Testis (tissue), 3 donors: ENCODE data around the gene PRKAR1B. TPM values are rescaled to one million over a fixed set of nuclear protein-coding genes. Genes with fewer than 3 reads are reported as not detected.

Source experiments
- DNase-seq: peaks from one replicate; pipeline ENCODE4 v3.0.0-alpha.2; 2019
- H3K27ac ChIP-seq, 2 donors: fragments of 200-600 bp; sonication (generic); one replicate each; pipeline ENCODE4 v1.5.1; 2019
- H3K27me3 ChIP-seq: fragments of 200-600 bp; sonication (generic); one replicate; pipeline ENCODE4 v1.5.1; 2019
- H3K36me3 ChIP-seq: fragments of 200-600 bp; sonication (generic); one replicate; pipeline ENCODE4 v1.5.1; 2017; ENCODE audit warnings: low read depth; ENCODE audit errors: missing control alignments
- H3K4me1 ChIP-seq: fragments of 200-600 bp; sonication (generic); one replicate; pipeline ENCODE4 v1.5.1; 2019
- H3K4me3 ChIP-seq, 2 donors: fragments of 200-600 bp; sonication (generic); one replicate each; pipeline ENCODE4 v1.5.1; 2017 to 2019
- H3K9me3 ChIP-seq: fragments of 200-600 bp; sonication (generic); one replicate; pipeline ENCODE4 v1.5.1; 2017
- POLR2A ChIP-seq: fragments of 450-650 bp; IDR thresholded peaks from one replicate; pipeline ENCODE4 v1.6.1; 2017; ENCODE audit warnings: antibody characterized with exemption, mild to moderate bottlenecking, moderate library complexity
- WGBS, 2 donors: methylation state at CpG; one replicate each; pipeline ENCODE4 v1.1.5; 2018; 5-methylcytosine and 5-hydroxymethylcytosine counted together
- intact Hi-C: fragments of 100-400 bp; cut with DNase I; formaldehyde crosslinking; loops from one replicate; pipeline ENCODE4 v1.15.1; 2023; ENCODE audit warnings: low total_unique reads
- polyA plus RNA-seq: library from polyadenylated mRNA; stranded (reverse); fragments of 350-450 nt; fragmentation: Illumina TruSeq; extraction: RNeasy Lipid Tissue Mini Kit (QIAGEN cat#74804); gene quantifications from one replicate; pipeline ENCODE4 v1.2.3, GENCODE V29; 2014; ENCODE audit warnings: low read depth, low replicate concordance; ENCODE audit not compliant: insufficient read depth
- total RNA-seq, 2 donors: library from RNA; depleted of rRNA; stranded (reverse); fragments of >200 nt; gene quantifications; one replicate each; pipeline ENCODE4 v1.2.3, GENCODE V29; 2016
- TF ChIP-seq, protein P1 (sequence below), 3 experiments: fragments of 450-650 bp in 2 of 3; fragments of 200-600 bp in 1 of 3; sonication (generic) in 1 of 3; IDR thresholded peaks; one replicate each; pipeline ENCODE4 v1.5.1; 2016 to 2019; ENCODE audit warnings: antibody characterized with exemption in 3 of 3, mild to moderate bottlenecking in 2 of 3, moderate library complexity in 1 of 3

PRKAR1B gene
- total and polyA plus RNA-seq, 3 donors from 2014 or later, result 27.8 to 35.7 (median 31.3) TPM

DNA sequence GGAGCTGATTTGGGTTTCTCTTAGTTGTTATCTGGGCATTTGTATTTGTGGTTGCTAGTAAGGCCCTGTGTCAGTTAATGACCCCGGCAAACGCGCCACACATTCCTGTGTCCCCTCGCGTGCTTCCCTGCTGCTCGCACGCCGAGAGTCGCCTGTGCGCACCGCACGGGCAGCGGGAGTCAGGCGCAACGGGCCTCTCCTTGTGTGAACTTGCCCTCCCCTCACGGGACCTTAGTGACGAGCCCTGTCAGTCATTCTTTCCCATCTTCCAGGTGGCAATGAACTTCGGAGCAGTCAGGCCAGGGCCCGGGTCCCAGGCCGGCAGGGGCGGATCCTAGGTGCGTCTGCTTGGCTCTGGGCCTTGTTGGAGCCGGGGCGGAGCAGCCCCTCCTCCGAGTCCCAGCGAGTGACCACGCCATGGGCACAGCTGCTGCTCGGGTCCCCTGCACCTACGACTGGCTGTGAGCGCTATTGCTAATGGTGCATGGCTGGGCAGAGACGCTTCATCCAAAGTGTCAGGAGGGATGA is 12.4 kb upstream of the PRKAR1B start:
- no peaks in the 10 kb centered on the region for H3K9me3 ChIP-seq
- no peaks in the 10 kb centered on the region for H3K27me3 ChIP-seq
- intact Hi-C loops, result no loop called here
- no peak for DNase-seq
- H3K27ac ChIP-seq, result no peak overlapping the region
- 92% methylated on average over 10 to 31 of the region's 31 CpGs for WGBS, 2 donors
- no peaks in the 10 kb centered on the region for H3K4me1 ChIP-seq
- no peaks in the 10 kb centered on the region for H3K36me3 ChIP-seq
- TF ChIP-seq, protein P1, sequence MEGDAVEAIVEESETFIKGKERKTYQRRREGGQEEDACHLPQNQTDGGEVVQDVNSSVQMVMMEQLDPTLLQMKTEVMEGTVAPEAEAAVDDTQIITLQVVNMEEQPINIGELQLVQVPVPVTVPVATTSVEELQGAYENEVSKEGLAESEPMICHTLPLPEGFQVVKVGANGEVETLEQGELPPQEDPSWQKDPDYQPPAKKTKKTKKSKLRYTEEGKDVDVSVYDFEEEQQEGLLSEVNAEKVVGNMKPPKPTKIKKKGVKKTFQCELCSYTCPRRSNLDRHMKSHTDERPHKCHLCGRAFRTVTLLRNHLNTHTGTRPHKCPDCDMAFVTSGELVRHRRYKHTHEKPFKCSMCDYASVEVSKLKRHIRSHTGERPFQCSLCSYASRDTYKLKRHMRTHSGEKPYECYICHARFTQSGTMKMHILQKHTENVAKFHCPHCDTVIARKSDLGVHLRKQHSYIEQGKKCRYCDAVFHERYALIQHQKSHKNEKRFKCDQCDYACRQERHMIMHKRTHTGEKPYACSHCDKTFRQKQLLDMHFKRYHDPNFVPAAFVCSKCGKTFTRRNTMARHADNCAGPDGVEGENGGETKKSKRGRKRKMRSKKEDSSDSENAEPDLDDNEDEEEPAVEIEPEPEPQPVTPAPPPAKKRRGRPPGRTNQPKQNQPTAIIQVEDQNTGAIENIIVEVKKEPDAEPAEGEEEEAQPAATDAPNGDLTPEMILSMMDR (IDR thresholded peaks at IDR 0.05), result no peak
- no peak for TF ChIP-seq POLR2A
- no peak overlapping the region for H3K4me3 ChIP-seq

DNA sequence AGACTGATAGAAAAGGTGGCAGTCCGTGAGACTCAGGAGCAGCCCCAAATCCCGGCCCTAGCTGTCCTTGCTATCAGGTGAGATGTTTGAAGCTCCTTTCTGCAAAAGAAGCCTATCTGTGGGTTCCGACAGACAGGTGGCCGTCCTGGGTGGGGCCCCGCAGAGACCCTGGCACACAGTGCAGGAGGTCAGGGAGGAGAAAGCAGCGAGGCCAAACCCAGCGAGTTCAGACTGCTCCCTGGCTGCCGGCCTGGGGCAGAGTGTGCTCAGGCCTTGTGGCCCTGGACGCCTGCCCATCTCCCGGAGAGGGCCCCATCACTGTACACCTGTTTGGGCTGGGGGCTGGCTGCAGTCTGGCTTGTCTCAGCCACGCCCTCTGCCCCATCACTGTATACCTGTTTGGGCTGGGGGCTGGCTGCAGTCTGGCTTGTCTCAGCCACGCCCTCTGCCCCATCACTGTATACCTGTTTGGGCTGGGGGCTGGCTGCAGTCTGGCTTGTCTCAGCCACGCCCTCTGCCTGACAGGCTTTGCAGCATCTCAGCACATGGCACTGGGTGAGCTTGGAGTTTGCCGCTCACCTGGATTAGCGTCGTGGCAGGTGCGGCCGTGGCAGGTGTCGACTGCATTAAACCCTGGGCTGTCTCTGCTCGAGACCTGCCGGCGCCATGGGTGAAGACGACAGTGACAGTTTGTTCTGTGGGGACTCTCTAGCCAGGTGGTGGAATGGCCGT is 11.8 kb upstream of the PRKAR1B start:
- TF ChIP-seq, protein P1 (IDR thresholded peaks at IDR 0.05), result no peak
- no peak for TF ChIP-seq POLR2A
- H3K36me3 ChIP-seq, result no peaks in the 10 kb centered on the region
- H3K27me3 ChIP-seq, result no peaks in the 10 kb centered on the region
- 82 to 96% methylated on average over 14 to 24 of the region's 24 CpGs for WGBS, 2 donors
- H3K27ac ChIP-seq, result no peak overlapping the region
- H3K9me3 ChIP-seq, result no peaks in the 10 kb centered on the region
- DNase-seq, result no peak
- no peak overlapping the region for H3K4me3 ChIP-seq
- no peaks in the 10 kb centered on the region for H3K4me1 ChIP-seq
- intact Hi-C loops, result no loop called here

DNA sequence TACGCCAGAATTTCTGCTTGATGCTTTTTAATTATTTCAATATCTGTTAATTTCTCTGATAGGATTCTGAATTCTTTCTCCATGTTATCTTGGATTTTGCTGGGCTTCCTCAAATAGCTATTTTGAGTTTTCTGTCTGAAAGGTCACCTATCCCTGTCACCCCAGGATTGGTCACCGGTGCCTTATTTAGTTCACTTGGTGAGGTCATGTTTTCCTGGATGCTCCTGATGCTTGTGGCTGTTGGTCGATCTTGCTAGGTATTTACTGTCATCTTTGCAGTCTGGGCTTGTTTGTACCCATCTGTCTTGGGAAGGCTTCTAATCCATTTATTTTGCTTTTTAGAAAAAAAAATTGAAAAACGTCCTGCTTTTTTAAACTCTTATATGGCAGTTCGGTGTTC is 11.2 kb upstream of the PRKAR1B start:
- H3K36me3 ChIP-seq, result no peaks in the 10 kb centered on the region
- TF ChIP-seq, protein P1 (IDR thresholded peaks at IDR 0.05), result no peak
- TF ChIP-seq POLR2A, result no peak
- 90 to 93% methylated on average over 5 of the region's 5 CpGs for WGBS, 2 donors
- intact Hi-C loops, result no loop called here
- no peaks in the 10 kb centered on the region for H3K4me1 ChIP-seq
- H3K9me3 ChIP-seq, result no peaks in the 10 kb centered on the region
- no peak for DNase-seq
- no peaks in the 10 kb centered on the region for H3K27me3 ChIP-seq
- no peak overlapping the region for H3K27ac ChIP-seq
- H3K4me3 ChIP-seq, result no peak overlapping the region

DNA sequence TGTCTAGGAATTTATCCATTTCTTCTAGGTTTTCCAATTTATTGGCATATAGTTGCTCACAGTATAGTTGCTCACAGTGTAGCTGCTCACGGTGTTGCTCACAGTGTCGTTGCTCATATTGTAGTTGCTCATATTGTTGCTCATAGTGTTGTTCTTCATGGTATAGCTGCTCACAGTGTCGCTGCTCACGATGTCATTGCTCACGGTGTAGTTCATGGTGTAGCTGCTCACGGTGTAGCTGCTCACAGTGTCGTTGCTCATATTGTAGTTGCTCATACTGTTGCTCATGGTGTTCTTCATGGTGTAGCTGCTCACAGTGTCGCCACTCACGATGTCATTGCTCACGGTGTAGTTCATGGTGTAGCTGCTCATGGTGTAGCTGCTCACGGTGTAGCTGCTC is 7.7 kb upstream of the PRKAR1B start:
- Histone ChIP-seq H3K27ac (no peak overlapping the region), H3K36me3 (no peaks in the 10 kb centered on the region), H3K9me3 (no peaks in the 10 kb centered on the region), H3K27me3 (no peaks in the 10 kb centered on the region), H3K4me3 (no peak overlapping the region), H3K4me1 (peaks cover 5% of the 10 kb centered on the region)
- intact Hi-C loops, result no loop called here
- DNase-seq, result no peak
- TF ChIP-seq POLR2A, result no peak
- TF ChIP-seq, protein P1 (IDR thresholded peaks at IDR 0.05), result no peak
- WGBS, 2 donors, result 93 to 96% methylated on average over 11 of the region's 11 CpGs

DNA sequence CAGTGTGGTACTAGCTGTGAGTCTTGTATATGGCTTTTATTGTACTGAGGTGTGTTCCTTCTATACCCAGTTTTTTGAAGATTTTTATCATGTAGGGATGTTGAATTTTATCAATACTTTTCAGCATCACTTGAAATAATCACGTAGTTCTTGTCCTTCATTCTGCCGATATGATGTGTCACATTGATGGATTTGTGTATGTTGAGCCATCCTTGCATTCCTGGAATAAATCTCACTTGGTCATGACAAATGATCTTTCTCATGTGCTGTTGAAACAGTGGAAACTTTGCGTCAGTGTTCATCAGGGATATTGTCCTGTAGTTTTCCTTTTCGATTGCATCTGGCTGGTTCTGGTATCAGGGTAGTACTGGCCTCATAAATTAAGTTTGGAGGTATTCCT is 7.1 kb upstream of the PRKAR1B start:
- DNase-seq, result no peak
- Histone ChIP-seq H3K4me1 (peaks cover 5% of the 10 kb centered on the region), H3K4me3 (no peak overlapping the region), H3K27me3 (no peaks in the 10 kb centered on the region), H3K9me3 (no peaks in the 10 kb centered on the region), H3K27ac (no peak overlapping the region), H3K36me3 (no peaks in the 10 kb centered on the region)
- 96 to 99% methylated on average over 4 of the region's 4 CpGs for WGBS, 2 donors
- intact Hi-C loops, result no loop called here
- no peak for TF ChIP-seq POLR2A
- TF ChIP-seq, protein P1 (IDR thresholded peaks at IDR 0.05), result no peak
